ES-I3 (cell line): ENCODE results near the gene KDM4C.
A peak's percentile ranks its signal among the peaks of the same experiment; 100 is the strongest.
"Not testable (repeated sequence)": the region's sequence is repeated elsewhere in the genome, so short reads cannot be mapped to it uniquely, and the experiment has no call there.

Experiments used
- H3K36me3 ChIP-seq: 2 replicates; pipeline ENCODE4 v1.6.1; 2013; ENCODE audit warnings: mild to moderate bottlenecking, low read length, control low read depth, moderate library complexity; ENCODE audit not compliant: insufficient read depth
- H3K4me1 ChIP-seq: 2 replicates; pipeline ENCODE4 v1.6.1; 2013; ENCODE audit warnings: mild to moderate bottlenecking, control low read depth, low read length; ENCODE audit not compliant: insufficient read depth
- H3K9ac ChIP-seq: 2 replicates; pipeline ENCODE4 v1.6.1; 2013; ENCODE audit warnings: low read depth, mild to moderate bottlenecking, low read length, moderate library complexity
- H3K9me3 ChIP-seq: 2 replicates; pipeline ENCODE4 v1.6.1; 2013; ENCODE audit warnings: mild to moderate bottlenecking, low read length, moderate library complexity; ENCODE audit not compliant: control insufficient read depth, insufficient read depth

Gene KDM4C

GRCh38 chr9:6757456-6758247 is at the start of gene KDM4C:
KDM4C (plus strand) TSS chr9:6757973; CDS start chr9:6792989, 35,016 bp downstream.
- Histone ChIP-seq H3K4me1 (no peaks in the 10 kb centered on the region), H3K9me3 (no peaks in the 10 kb centered on the region)

GRCh38 chr9:6708732-6709131 is 49.0 kb upstream of the KDM4C start:
- no peak overlapping the region for H3K9ac ChIP-seq
- H3K4me1 ChIP-seq = no peaks in the 10 kb centered on the region; the same call in 1 of the 2 replicates

More at GRCh38 chr9:6757456-6758247, at the start of gene KDM4C:
- H3K36me3 ChIP-seq = no peaks in the 10 kb centered on the region
- peak within 1 kb of the TSS; percentile 59 for H3K9ac ChIP-seq

GRCh38 chr9:6711403-6711802 is 46.4 kb upstream of the KDM4C start:
- peaks cover 9% of the 10 kb centered on the region for H3K9me3 ChIP-seq
- H3K36me3 ChIP-seq = no peaks in the 10 kb centered on the region
- H3K4me1 ChIP-seq = no peaks in the 10 kb centered on the region; the same call in 1 of the 2 replicates
- no peak overlapping the region for H3K9ac ChIP-seq

More at GRCh38 chr9:6708732-6709131, 49.0 kb upstream of the KDM4C start:
- Histone ChIP-seq H3K36me3 (no peaks in the 10 kb centered on the region), H3K9me3 (peaks cover 9% of the 10 kb centered on the region)

GRCh38 chr9:6712041-6712440 is 45.7 kb upstream of the KDM4C start:
- H3K4me1 ChIP-seq = no peaks in the 10 kb centered on the region; the same call in 1 of the 2 replicates
- H3K9ac ChIP-seq = no peak overlapping the region
- H3K9me3 ChIP-seq = peaks cover 9% of the 10 kb centered on the region
- no peaks in the 10 kb centered on the region for H3K36me3 ChIP-seq

GRCh38 chr9:6714176-6714575 is 43.6 kb upstream of the KDM4C start:
- no peaks in the 10 kb centered on the region for H3K36me3 ChIP-seq
- no peaks in the 10 kb centered on the region; the same call in 1 of the 2 replicates for H3K4me1 ChIP-seq
- no peak overlapping the region for H3K9ac ChIP-seq
- H3K9me3 ChIP-seq = peaks cover under 1% of the 10 kb centered on the region; the same call in 1 of the 2 replicates

GRCh38 chr9:6715153-6715754 is 42.5 kb upstream of the KDM4C start:
- peak overlapping the region; percentile 58; the same call in 1 of the 2 replicates for H3K9ac ChIP-seq
- not testable (repeated sequence) for H3K4me1 ChIP-seq, H3K9me3 ChIP-seq, H3K36me3 ChIP-seq

- H3K4me1 ChIP-seq = no peaks in the 10 kb centered on the region; the same call in 1 of the 2 replicates
- peak overlapping the region; percentile 58; the same call in 1 of the 2 replicates for H3K9ac ChIP-seq
- no peaks in the 10 kb centered on the region for H3K9me3 ChIP-seq
- no peaks in the 10 kb centered on the region for H3K36me3 ChIP-seq
These were observed 41.8 kb upstream of the KDM4C start for GRCh38 chr9:6715755-6716643.

GRCh38 chr9:6716766-6717165 is 41.0 kb upstream of the KDM4C start:
- Histone ChIP-seq H3K36me3 (no peaks in the 10 kb centered on the region), H3K4me1 (no peaks in the 10 kb centered on the region; the same call in 1 of the 2 replicates), H3K9me3 (no peaks in the 10 kb centered on the region), H3K9ac (peak overlapping the region; percentile 58; the same call in 1 of the 2 replicates)

- Histone ChIP-seq H3K9ac (no peak overlapping the region), H3K9me3 (no peaks in the 10 kb centered on the region), H3K4me1 (no peaks in the 10 kb centered on the region), H3K36me3 (no peaks in the 10 kb centered on the region)
These were observed 33.8 kb upstream of the KDM4C start for GRCh38 chr9:6723881-6724420.

- H3K36me3 ChIP-seq = no peaks in the 10 kb centered on the region
- no peaks in the 10 kb centered on the region for H3K4me1 ChIP-seq
- no peaks in the 10 kb centered on the region for H3K9me3 ChIP-seq
- no peak overlapping the region for H3K9ac ChIP-seq
These were observed 24.5 kb upstream of the KDM4C start for GRCh38 chr9:6733257-6733656.

- H3K4me1 ChIP-seq = no peaks in the 10 kb centered on the region
- H3K36me3 ChIP-seq = no peaks in the 10 kb centered on the region
- H3K9ac ChIP-seq = no peak overlapping the region
- no peaks in the 10 kb centered on the region for H3K9me3 ChIP-seq
These were observed 23.9 kb upstream of the KDM4C start for GRCh38 chr9:6733831-6734230.

- Histone ChIP-seq H3K36me3 (no peaks in the 10 kb centered on the region), H3K9ac (no peak overlapping the region), H3K4me1 (no peaks in the 10 kb centered on the region), H3K9me3 (no peaks in the 10 kb centered on the region)
These were observed 22.4 kb upstream of the KDM4C start for GRCh38 chr9:6735422-6735821.

- Histone ChIP-seq H3K4me1 (no peaks in the 10 kb centered on the region), H3K9me3 (no peaks in the 10 kb centered on the region), H3K36me3 (no peaks in the 10 kb centered on the region), H3K9ac (no peak overlapping the region)
These were observed 18.6 kb upstream of the KDM4C start for GRCh38 chr9:6739218-6739617.

- not testable (repeated sequence) for H3K36me3 ChIP-seq, H3K9ac ChIP-seq, H3K4me1 ChIP-seq, H3K9me3 ChIP-seq
These were observed 8.9 kb upstream of the KDM4C start for GRCh38 chr9:6748861-6749260.
